Stimulated activated CD4-positive, alpha-beta T cell treated with anti-CD3 and anti-CD28 coated beads, Interleukin-4, amount 100 ng/mL, for 1 hour (primary cell): ENCODE data around the gene AP1M2.
"Not testable (repeated sequence)": the region's sequence is repeated elsewhere in the genome, so short reads cannot be mapped to it uniquely, and the experiment has no call there.

Experiments
- DNase-seq: peaks from one replicate; pipeline ENCODE4 v3.0.0-alpha.2; 2020

Gene AP1M2

DNA sequence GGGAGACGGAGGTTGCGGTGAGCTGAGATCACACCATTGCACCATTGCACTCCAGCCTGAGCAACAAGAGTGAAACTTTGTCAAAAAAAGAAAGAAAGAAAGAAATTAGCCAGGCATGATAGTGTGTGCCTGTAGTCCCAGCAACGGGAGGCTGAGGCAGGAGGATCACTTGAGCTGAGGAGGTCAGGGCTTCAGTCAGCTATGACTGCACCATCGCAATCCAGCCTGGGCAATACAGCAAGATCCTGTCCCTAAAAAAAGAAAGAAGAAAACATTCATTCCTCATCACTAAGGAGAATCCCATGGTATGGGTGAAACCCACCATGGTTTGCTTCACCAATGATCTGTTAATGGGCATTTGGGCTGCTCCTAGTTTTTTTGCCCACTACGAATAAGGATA, 13.0 kb upstream of the AP1M2 start:
- no peak for DNase-seq

DNA sequence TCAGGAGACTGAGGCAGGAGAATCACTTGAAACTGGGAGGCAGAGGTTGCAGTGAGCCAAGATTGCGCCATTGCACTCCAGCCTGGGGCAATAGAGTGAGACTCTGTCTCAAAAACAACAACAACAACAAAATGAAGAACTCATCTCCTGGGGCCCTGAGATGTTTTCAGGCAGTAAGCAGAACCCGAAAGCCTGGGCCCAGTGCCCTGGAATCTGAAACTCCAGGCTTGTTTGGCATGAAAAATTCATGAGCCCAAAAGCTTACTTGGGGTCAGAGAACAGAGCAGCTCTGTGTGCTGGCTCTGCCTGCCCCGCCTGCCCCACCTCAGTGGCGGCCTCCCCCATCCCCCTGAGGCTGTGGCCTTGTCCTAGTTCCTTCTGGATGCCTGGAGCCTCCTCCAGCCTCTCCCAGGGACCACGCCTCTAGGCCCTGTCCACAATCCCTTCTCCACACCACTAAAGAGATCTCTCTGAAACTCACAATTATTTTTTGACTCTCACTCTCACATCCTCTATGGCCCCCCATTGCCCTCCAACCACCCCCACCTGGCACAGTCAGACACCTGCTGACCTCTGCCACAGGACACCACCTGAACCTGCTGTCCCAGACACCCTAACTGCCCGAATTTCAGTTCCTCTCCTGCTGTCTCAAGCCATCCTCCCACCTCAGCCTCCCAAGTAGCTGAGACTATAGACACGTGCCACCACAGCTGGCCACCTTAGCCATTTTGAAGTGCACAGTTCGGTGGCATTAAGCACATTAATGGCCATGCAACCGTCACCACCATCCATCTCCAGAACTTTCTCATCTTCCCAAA, 6.9 kb upstream of the AP1M2 start:
- DNase-seq: no peak

DNA sequence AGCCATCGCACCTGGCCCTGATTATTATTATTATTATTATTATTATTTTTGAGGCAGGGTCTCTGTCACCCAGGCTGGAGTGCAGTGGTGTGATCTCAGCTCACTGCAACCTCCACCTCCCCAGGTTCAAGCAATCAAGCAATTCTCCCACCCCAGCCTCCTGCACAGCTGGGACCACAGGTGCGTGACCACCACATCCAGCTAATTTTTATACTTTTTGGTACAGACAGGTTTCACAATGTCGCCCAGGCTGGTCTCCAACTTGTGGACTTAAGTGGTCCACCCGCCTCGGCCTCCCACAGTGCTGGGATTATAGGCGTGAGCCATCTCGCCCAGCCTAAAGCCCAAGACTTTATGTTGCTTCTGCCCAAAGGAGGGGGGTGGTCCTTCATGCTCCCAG, 6.0 kb upstream of the AP1M2 start:
- DNase-seq: no peak

DNA sequence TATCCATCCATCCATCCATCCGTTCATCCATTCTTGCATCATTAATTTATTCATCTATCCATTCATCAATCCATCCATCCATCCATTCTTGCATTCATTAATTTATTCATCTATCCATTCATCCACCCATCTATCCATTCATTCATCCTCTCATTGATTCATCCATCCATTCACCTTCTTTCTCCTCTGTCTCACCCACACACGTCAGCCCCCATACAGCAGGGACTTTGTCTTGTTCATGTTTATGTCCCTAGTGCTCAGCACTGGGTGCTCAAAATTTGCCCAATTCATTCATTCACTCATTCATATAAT, 683 bp upstream of the AP1M2 start:
- DNase-seq: no peak

DNA sequence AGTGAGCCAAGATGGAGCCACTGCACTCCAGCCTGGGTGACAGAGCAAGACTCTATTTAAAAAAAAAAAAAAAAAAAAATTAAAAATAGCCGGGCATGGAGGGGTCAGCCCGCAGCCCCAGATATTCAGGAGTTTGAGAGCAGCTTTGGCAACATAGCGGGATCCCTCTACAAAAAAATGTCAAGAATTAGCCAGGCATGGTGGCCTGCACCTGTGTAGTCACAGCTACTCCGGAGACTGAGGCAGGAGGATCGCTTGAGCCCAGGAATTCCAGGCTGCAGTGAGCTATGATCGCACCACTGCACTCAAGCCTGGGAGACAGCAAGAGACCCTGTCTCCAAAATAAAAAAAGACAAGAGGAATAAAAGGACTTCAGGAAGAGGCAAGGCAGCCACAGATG, 716 bp downstream of the AP1M2 start:
- no peak for DNase-seq

DNA sequence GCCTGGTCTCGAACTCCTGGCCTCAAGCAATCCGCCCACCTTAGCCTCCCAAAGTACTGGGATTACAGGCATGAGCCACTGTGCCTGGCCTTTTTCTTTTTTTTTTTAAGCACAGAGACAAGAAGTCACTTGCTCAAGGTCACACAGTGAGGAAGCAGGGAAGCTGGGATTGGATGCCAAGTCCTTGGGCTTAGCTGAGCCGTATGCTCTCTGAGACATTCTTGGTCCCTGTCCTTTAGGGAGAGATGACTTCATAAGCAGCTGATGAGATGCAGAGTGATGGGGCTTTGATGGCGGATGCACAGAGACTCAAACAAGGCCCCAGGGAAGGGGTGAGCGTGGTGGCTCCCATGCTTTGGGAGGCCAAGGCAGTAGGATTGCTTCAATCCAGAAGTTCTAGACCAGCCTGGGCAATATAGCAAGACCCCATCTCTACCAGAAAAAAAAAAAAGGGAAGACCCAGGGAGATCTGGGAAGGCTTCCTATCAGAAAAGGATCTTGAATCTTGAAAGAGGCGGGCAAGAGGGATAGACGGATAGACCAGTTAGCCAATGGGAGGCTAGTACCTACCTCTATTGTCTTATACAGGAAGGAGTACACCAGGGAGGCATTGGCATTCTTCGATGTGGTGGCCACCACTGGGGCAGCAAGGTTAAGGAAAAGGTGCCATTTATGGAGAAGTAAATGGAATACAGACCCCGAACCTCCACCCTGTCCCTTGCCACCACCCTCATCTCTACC, 3.9 kb downstream of the AP1M2 start:
- no peak for DNase-seq

DNA sequence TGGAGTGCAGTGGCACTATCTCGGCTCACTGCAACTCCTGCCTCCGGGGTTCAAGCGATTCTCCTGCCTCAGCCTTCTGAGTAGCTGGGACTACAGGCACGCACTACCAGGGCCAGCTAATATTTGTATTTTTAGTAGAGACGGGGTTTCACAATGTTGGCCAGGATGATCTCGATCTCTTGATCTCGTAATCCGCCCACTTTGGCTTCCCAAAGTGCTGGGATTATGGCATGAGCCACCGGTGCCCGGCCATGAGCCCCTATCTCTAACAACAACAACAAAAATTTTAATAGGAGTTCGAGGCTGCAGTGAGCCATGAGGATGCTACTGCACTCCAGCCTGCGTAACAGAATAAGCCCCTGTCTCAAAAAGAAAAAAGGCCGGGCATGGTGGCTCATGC, 5.0 kb downstream of the AP1M2 start:
- DNase-seq: no peak

DNA sequence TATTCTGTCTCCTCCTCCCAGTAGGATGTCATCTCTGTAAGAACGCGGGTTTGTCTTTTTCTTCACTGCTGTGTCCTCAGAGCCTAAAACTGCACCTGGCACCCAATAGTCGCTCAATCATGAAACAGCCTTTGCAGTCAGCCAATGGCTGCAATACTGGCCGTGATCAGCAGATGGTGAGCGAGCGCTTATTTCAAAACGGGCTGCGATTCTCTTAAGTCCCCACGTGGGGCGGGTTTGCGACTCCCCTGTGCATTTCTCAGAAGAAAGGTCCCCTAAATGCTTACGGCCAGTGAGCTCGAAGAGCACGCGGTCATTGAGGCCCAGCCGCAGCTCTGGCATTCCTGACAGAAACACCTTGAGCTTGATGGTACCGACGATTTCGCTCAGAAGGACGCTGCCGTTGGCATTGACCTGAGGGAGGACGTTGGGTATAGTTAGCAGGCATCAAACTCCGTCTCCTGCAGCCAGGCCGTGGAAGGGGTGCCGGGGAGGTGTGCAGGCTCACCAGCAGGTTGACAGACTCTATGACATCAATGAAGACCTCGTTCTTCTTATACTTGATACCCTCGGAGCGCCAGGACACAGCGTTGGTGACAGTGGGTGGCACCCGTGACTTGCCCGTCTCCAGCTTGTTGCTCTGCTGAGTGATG, 6.0 kb downstream of the AP1M2 start:
- DNase-seq: peak; percentile 93

DNA sequence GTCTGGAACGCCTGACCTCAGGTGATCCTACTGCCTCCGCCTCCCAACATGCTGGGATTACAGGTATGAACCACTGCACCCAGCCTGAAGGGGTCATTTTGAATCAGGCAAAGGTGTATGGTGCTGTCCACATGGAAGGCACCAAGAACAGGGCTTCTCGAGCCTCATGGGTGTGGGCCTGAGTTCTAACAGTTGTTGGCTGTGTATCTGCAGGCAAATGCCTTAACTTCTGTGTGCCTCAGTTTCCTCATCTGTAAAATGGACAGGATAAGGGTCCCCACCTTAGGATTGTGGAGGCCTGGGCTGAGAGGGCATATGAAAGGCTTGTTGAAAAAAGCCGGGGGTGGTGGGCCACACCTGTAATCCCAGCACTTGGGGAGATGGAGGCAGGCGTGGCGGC, 9.2 kb downstream of the AP1M2 start:
- DNase-seq: no peak

DNA sequence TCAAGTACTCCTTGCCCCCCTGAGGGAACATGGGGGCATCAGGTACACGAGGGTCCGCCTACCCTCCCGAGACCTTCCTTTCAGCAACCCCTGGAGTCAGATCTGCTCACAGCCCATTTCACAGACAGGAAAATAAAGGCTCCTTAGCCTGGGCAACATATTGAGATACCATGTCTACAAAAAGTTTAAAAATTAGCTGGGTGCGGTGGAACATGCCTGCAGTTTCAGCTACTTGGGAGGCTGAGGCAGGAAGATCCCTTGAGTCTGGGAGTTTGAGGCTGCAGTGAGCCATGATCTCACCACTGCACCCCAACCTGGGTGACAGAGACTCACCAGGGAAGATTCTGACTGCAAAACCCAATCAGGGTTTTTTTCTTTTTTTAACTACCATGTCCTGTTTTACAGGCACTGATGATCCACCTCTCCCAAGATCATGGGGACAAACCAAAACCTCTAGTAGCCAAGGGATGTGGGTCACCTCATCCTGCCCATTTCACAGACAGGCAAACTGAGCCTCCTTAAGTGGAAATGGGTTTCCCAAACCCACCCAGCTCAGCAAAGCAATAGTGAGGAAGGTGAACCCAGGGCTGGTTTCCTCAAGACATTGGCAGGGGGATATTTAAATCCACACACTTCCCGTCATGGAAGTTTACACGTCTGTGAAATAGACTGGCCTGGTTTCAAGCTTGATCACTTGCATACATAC, 11.9 kb downstream of the AP1M2 start:
- DNase-seq: no peak

DNA sequence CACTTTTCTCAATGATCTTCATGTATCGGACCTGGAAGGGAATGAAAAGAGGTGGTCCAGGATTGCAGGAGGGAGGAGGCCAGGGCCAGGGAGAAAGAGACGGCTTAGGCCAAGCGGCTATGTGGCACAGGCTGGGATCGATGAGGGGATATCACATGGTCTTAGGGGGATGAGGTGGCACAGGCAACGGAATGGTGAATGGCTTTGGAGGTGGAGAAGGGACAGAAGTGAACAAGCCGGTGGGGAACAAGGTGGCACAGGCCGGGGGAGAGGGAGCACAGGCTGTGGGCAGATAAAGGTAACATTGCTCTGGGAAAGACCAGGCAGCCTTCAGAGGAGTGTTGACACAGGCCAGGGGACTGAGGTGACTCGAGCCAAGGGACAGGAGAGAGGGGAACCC, 12.7 kb downstream of the AP1M2 start:
- no peak for DNase-seq

DNA sequence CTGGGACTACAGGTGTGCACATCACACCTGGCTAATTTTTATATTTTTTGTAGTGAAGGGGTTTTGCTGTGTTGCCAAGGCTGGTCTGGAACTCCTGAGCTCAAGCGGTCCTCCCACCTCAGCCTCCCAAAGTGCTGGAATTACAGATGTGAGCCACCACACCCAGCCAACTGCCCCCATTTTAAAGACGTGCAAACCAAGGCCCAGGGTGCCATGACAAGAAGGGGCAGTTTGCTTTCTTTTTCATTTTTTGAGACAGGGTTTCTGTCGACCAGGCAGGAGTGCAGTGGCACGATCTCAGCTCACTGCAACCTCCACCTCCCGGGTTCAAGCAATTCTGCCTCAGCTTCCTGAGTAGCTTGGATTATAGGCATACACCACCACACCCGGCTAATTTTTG, 13.3 kb downstream of the AP1M2 start:
- not testable (repeated sequence) for DNase-seq

DNA sequence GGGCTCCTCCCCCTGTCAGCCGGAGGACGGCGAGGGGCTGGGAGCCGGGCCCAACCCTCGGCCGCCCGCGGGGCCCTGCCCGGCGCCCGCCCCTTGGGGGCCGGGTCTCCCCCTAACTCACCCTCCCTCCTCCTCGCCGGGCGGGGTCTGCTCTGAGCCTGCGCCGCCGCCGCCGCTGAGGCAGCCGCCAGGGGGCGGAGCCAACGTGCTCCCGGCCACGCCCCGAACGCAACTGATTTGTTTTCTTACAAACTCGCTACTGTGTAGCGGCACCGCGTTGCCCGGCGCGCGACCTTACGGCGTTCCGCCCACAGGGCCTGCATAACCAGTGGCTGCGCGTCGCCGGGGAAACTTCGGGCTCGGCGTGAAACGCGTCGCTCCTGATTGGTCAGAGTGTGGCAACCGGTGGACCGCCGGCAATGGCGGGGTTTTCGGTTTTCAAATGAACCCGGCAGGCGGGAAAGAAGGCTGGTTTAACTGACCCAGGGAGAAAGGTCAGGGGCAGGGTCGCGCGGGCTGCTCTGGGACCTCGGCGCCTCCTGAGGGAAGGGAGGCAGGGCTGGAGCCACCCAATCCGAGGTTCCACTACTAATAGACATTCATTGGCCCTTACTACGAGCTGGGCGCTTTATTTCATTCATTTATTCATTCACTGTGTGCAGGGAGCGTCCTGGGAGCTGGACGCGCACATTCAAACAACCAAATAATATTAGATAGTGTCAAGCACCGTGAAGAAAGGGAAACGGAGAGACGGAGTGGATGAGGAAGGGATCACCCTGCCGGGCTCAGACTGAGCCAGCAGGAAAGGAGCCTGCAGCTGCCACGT, 18.1 kb downstream of the AP1M2 start, which contains the start of gene CDKN2D:
Gene CDKN2D (minus strand): TSS at position 154 of the 826 bp plus-strand sequence. CDS start 326 bp downstream, outside the sequence.
- peak; percentile 100 for DNase-seq

DNA sequence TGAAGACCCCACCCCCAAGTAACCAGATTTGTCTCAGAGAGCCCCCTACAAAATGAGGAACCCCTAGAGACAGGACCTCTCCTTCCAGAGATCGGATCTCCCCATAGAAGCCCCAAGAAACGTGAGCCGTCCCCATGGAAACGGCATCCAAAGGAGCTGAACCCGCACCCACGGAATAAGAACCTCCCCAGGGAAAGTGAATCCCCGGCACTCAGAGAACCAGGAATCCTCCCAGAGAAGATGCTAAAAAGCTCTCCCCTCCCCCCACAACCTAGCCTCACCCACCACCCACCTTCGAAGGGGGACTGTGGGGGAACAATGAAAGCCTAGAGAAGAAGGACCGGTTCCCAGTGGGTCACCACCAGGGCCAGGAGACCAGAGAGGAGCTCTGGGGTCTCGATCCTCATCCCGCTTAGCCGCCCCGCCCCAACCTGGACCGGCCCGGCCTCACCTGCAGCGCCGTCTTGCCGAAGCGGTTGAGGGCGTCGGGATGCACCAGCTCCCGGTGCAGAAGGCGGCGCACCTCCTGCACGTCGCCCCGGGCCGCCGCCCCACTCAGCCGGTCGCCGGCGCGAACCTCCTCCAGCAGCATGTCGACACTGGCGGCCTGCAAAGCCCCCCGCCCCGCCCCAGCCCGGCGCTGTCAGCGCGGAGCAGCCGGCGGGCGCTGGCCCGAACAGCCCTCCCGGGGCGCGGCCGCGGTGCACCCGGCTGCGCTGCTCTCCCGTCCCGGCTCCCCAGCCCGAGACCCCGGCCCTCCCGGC, 18.9 kb downstream of the AP1M2 start:
- DNase-seq: peak; percentile 57

DNA sequence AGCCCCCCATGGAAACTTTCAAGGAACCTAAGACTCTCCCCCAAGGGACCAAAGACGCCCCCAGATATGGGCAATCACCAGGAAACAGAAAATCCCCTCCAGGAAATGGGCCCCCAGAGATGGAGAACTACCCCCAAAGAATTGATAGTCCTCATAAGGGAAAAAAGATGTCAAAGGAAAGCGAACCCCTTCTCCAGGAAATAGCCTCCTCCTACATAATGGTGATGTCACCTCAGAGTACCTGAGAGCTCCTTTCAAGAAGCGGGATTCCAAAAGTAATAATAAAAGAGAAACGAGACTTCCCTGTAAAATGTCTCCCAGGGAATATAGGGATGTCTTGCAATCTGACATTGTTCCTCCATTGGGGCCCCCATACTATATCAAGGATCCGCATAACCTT, 19.5 kb downstream of the AP1M2 start:
- no peak for DNase-seq

DNA sequence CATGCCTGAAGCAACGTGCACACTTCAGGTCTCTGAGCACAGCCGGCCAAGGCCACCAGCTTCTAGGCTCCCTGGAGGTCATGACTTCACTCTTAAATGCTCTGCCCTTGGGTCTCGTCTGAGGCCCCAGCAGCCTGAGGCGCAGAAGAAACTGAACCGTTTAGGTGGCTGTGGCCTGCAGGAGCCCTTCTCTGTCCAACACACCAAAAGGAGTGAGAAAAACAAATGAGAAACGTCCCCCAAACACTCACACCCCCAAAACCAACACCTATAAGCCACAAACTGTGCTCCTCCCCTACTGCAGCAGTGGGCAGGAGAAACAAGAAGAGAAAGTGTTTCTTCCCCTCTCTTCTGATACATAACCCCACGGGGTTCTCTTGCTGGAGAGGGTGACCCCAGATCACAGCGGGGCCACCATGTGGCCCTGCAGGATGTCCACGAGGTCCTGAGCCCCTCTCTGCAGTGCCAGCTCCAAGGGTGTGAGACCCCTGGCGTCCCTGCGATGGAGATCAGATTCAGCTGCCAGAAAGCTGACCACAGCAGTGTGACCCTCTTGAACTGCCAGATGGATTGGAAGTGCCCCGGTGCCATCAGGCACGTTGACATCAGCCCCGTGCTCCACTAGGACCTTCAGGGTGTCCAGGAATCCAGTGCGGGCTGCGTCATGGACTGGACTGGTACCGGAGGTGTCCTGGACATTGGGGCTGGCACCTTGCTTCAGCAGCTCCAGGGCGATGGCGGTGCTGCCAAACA, 20.3 kb downstream of the AP1M2 start:
- peak; percentile 34 for DNase-seq

DNA sequence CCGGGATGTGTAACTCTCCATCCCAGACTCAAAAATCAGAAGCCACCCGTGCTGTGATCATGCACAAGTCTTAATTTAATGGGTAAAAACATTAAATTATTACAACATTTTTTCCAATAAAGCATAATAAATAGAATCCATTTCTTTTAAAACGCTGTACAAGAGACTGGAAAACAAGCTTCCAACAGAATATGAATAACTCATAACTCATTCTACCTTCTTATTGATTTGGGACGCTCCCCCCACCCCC, 20.8 kb downstream of the AP1M2 start:
- no peak for DNase-seq

DNA sequence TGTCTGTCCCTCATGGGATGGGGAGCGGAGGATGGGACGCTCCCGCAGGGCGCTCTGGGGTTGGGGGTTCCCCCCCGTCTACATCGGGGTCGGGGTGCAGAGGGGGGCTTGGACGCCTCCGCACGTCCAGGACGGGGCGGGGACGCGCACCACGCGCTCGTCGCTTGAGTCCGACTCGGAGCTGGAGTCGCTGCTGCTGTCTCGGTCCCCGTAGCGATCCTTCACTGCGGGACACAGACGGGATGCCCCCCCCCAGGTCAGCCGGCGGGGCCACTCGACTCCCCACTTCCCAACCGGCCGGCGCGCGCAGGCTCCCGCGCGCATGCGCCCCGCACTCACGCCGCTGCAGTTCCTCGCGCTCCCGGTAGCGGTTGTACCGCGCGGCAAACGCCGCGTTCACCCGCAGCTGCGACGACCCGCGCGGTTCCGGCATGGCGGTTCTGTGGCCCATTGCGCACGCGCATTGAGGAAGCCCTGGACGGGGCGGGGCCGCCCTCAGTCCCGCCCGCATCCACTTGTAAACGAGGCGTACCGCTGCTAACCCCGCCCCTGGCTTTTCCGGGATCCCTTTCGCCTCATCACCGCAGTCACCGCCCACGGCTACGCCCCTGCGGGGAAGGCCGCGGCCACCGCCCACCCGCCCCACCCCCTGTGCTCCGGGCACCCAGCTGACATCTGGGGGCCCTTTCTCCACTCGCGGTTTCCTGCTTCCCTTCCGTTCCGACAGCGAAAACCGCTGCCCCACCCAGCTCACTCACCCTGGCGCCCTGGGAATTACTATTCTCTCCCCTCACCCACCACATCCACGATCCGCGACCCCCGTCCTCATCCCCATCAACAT, 21.3 kb downstream of the AP1M2 start, which contains the start of gene KRI1:
Gene KRI1 (minus strand): TSS at position 444 of the 841 bp plus-strand sequence. CDS start 11 bp downstream, at position 433.
- DNase-seq: peak; percentile 97

DNA sequence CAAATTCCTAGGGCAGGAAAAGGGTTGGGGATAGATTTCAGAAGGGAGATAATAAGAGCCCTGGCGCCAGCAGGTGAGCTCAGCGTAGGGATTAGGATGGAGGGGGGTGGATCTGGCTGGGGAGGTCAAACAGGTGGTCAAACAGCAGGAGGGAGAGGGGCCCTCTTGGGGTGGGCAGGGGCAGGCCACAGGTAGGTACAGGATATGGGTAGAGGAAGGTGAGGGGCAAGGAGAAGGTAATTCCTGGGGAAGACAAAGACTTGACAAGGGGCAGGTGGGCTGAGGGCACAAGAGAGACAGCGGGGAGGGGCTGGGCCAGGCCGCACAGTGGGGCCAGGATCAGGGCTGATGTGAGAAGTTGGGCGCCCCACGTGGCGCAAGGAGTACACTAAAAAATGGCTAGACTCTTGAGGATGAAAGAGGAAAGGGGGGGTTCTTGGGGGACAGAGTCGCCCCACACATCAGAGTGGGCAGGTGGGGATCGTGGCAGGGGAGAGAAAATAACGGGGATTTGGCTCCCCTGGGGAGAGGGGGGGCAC, 22.0 kb downstream of the AP1M2 start:
- DNase-seq: peak; percentile 65

DNA sequence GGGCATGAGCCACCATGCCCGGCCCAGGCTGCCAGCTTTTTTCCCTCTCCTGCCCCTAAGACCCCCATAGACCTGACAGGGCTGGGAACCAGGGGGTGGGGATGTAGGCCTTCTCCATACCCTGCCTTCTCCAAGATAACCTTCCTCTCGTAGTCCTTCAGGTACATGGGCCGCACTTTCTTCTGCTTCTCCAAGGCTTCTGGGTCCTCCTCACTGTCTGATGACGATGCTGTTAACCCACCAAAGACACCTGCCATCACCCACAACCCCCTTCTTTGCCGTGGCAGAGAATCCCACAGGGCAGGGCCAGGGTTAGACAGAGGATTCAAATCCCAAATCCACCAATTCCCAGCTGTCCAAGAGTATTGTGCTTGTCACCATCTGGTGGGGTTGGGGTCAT, 24.5 kb downstream of the AP1M2 start:
- no peak for DNase-seq
